Neuron (in vitro differentiated cells): Measurements from ENCODE around the gene MEIKIN.

ENCODE experiments used
- H2AFZ ChIP-seq: one replicate; pipeline ENCODE4 v1.6.1; 2013; ENCODE audit warnings: low read depth, mild to moderate bottlenecking, inconsistent platforms, low read length, moderate library complexity
- H3K27me3 ChIP-seq: one replicate; pipeline ENCODE4 v1.6.1; 2013; ENCODE audit warnings: low read length; ENCODE audit not compliant: insufficient read depth
- H3K36me3 ChIP-seq: one replicate; pipeline ENCODE4 v1.6.1; 2013; ENCODE audit warnings: low read length; ENCODE audit not compliant: insufficient read depth
- H3K4me1 ChIP-seq: one replicate; pipeline ENCODE4 v1.6.1; 2013; ENCODE audit warnings: low read length; ENCODE audit not compliant: insufficient read depth
- H3K4me3 ChIP-seq: 2 replicates; pipeline ENCODE4 v1.5.1; 2013; ENCODE audit warnings: mild to moderate bottlenecking, low read length, moderate library complexity
- H3K9me3 ChIP-seq: one replicate; pipeline ENCODE4 v1.6.1; 2013; ENCODE audit warnings: low read length

Gene MEIKIN, protein sequence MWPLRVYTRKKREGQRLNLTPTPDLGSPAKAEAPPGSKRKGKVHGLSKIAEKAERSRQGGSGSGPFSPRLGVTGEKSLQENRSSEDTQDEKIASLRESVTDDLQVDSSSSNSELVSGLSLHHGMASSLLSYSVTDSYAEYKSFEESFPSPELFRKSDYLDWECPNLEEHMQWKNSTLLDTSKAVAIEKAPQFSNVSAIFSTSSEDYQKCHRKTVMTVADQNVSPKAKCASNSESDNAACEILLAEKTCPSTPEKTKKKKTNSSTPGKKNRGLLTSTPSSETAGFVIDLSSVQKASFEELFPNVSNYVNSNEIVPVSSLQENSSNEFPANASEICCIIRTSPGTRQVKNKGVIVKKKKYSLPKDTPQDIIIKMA

DNA sequence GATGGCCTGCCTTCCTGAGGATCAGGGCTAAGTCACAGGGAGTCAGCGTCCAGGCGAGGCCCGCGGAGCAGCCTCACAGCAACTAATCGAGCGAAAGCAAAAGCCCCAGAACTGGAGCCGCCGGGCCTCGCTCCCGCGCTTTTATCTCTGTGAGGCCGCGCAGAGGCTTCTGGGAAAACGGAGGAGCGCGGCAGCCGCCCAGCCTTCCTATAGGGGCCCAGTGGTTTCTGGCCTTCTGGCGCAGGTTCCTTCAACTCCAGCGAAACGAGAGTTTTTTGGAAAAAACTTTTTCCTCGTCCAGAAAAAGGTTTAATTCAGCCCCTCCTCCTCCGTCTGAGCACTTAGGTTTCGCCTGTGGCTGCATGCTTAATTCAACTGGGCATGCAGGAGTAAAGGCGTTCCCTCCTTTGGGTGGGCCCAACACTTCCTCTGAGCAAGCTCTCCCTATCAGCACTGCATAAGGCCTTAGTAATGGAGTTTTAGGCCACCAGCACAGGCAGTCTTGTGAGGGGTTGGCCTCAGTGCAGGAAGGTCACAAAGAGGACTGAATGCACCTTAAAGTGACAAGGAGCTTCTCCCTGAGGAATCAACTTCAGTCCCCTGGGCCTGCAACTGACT, at the start of gene MEIKIN:
MEIKIN (minus strand) TSS at position 113 of the 618 bp plus-strand sequence. CDS start 158 bp downstream, outside the sequence.
- Histone ChIP-seq H3K27me3 (no peaks in the 10 kb centered on the region), H3K36me3 (no peaks in the 10 kb centered on the region), H3K4me3 (no peak within 1 kb of the TSS), H3K4me1 (no peaks in the 10 kb centered on the region), H2AFZ (no peak within 1 kb of the TSS), H3K9me3 (no peaks in the 10 kb centered on the region)

DNA sequence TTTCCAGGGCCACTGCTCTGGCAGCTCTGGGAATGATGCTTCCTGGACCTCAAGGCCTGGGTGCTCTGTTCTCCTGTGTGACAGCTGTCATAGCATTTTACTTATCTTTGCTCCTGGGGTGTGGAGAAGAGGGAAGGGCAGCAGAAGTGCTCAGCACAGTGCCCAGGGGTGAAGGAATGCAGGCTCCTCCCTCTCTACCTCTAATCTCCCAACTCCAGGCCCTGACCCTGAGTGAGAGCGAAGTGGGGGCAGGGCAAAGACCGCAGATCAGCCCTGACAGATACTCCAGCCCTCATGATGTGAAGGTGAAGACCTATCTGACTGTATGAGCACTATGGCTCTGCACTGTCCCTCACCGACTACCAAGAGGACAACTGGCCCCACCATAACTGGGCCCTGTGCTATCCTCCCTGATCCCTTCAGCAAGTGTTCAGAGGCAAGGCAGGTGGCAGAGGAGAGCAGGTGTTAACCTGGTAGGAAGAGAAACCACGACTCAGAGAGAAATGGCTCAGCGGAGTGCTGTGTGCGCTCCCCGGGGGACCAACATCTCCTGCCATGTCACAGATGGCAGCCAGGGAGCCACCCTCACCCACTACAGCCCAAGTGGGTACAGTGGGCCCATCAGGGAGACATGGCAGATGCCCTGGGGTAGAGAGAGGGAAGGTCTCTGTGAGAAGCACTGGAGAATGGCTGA, 49.2 kb upstream of the MEIKIN start:
- H3K4me3 ChIP-seq, result no peak overlapping the region
- H3K4me1 ChIP-seq, result peaks cover 6% of the 10 kb centered on the region
- no peaks in the 10 kb centered on the region for H3K36me3 ChIP-seq
- no peak overlapping the region for H2AFZ ChIP-seq
- H3K9me3 ChIP-seq, result no peaks in the 10 kb centered on the region
- H3K27me3 ChIP-seq, result peaks cover 8% of the 10 kb centered on the region

DNA sequence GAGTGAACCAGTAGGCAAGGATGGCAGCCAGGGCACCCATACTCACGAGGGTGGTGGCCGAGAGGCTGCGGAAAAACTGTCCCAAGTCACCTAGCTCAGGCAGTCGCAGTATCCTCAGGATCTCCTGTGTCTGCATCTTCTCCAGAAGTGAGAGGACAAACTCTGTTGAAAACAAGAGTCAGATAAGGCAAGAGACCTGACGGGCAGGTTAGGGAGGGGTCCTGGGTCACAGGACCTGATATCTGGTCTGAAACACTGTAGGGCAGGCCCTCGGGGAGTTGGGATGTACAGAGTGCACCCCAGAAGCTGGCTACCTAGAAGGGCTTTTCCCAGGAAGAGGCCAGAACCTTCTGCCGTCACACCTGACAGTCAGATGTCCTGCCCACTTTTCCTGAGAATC, 48.6 kb upstream of the MEIKIN start:
- H3K36me3 ChIP-seq, result no peaks in the 10 kb centered on the region
- H3K27me3 ChIP-seq, result peaks cover 8% of the 10 kb centered on the region
- peaks cover under 1% of the 10 kb centered on the region for H3K4me1 ChIP-seq
- H3K9me3 ChIP-seq, result no peaks in the 10 kb centered on the region
- no peak overlapping the region for H2AFZ ChIP-seq
- no peak overlapping the region for H3K4me3 ChIP-seq

DNA sequence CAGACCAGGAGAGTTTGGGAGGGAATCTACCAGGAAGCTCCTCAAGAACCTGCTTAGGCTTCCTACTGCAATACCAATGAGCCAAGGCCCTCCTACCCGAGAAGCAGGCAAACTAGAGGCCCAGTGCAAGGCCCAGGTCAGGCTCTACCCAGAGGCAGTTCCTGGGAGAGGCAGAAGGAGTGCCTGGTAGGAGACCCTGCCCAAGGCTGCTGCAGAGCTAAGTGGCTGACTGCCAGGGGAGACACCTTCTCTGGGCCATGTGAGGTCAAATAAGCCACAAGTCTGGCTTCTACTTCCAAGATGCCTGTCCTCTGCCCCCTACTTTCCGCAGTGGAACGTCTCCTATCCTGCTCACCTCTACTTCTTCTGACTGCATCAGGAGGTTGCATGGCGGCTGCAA, 48.2 kb upstream of the MEIKIN start:
- H3K4me1 ChIP-seq, result no peaks in the 10 kb centered on the region
- peaks cover 8% of the 10 kb centered on the region for H3K27me3 ChIP-seq
- no peaks in the 10 kb centered on the region for H3K36me3 ChIP-seq
- H3K4me3 ChIP-seq, result no peak overlapping the region
- no peak overlapping the region for H2AFZ ChIP-seq
- no peaks in the 10 kb centered on the region for H3K9me3 ChIP-seq

DNA sequence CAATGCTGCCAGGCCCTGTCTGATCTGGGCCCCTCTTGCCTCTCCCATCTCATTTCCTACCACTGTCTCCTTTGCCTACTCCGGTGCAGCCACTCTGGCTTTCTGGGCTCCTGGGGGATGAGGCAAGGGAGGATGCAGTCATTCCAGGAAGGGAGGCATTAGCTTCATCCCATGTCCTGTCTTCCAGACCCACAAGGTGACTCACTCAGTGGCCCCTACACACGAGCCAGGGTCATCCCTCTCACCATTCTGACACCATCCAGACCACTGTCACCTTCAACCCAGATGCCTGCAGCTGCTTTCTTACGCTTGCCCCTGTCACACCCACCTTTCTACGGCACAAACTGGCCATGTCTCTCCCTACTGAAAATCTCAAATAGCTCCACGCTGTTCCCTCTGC, 46.9 kb upstream of the MEIKIN start:
- H3K9me3 ChIP-seq, result no peaks in the 10 kb centered on the region

DNA sequence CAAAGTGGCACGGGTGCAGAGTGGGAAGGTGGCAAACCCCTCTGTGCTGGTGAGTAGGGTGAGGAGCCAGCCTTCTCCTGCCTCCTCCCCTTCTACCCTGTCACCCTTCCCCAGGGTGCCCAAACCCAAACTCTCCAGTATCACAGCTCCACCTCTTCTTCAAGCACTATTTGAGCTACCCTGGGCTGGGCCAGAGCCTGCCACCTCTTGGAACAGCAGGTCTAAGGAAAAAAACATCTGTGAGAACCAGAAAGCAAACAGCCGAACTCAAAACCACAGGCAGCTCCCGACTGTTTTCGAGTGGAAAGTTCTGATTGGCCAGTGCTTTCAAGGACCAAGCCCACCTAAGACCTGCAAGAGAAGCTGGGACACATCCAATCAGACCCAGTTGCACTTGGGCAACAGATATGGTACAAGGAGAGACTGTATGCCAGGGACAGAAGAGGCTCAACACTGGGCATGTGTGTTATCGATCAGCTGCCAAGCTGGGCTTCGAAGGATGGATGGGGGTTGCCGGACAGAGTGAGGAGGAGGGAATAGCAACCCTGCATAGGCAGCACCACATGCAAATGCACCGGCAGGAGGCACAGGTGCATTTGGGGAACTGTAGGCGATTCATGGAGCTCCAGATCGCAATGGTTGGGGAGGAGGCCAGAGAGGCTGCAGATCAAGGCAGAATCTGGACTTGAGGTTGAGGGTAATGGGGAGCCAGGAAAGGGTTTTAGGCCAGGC, 46.3 kb upstream of the MEIKIN start:
- Histone ChIP-seq H3K27me3 (peaks cover 8% of the 10 kb centered on the region), H3K4me1 (no peaks in the 10 kb centered on the region), H3K4me3 (no peak overlapping the region), H2AFZ (no peak overlapping the region), H3K36me3 (no peaks in the 10 kb centered on the region), H3K9me3 (no peaks in the 10 kb centered on the region)

More for the DNA sequence above, 46.9 kb upstream of the MEIKIN start:
- Histone ChIP-seq H3K27me3 (peaks cover 8% of the 10 kb centered on the region), H3K36me3 (no peaks in the 10 kb centered on the region), H2AFZ (no peak overlapping the region), H3K4me1 (no peaks in the 10 kb centered on the region), H3K4me3 (no peak overlapping the region)

DNA sequence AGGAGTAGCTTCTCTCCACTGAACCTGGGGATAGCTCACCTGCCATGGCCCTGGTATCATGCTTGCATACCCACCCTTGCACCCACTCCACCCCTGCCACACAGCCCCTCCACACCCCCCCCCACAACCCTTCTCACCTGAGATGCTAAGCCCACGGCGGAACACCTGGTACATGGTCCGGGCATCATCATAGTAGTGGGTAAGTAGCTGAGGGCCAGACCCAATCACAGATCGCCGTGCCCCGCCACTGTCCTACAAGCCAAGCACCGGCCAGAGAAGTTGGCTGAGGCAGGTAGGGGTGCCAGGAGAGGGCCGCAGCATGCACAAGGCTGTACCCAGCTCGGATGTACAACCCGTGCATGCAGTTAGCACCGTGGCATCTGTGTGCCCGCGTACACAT, 45.3 kb upstream of the MEIKIN start:
- Histone ChIP-seq H3K36me3 (no peaks in the 10 kb centered on the region), H3K27me3 (peaks cover 8% of the 10 kb centered on the region), H2AFZ (no peak overlapping the region), H3K4me1 (no peaks in the 10 kb centered on the region), H3K4me3 (no peak overlapping the region), H3K9me3 (no peaks in the 10 kb centered on the region)

DNA sequence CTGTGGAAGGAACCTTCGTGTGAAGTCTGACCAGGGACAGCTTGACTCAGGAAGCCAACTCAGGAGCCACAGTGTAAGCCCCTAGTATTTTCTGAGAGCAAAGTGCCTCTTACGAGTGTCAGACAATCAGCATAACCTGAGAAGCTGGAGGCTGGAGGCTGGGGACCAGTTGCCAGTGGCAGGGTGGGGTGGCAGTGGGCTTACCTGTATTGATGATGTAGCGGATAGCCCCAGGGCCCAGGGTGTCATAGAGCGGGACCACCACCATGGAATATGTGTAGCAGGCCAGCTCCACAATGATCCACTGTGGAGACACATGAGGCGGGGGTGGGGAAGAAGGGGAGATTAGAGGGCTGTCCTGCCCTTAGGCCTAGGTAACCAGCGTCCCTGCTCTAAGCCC, 43.1 kb upstream of the MEIKIN start:
- no peaks in the 10 kb centered on the region for H3K4me1 ChIP-seq
- no peaks in the 10 kb centered on the region for H3K9me3 ChIP-seq
- peaks cover 8% of the 10 kb centered on the region for H3K27me3 ChIP-seq
- no peak overlapping the region for H2AFZ ChIP-seq
- no peak overlapping the region for H3K4me3 ChIP-seq
- no peaks in the 10 kb centered on the region for H3K36me3 ChIP-seq

DNA sequence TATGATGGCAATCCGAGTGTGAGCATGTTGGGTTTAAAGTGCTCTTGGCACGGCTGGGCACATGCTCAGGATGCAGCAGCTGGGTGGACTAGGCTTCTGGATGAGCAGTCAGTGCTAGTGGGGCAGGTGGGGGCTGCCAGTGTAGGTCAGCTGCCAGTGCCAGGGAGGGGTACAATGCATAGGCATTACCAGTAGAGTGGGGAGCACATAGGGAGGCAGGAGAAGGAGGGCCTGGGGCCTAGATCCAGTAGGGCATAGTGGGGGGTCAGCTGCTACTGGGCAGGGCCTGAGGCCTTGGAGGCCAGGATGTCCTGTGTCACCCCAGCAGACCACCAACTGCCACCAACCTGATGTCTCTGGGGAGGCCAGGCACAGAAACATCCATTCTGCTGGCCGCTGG, 41.8 kb upstream of the MEIKIN start:
- H3K9me3 ChIP-seq, result no peaks in the 10 kb centered on the region
- H3K4me1 ChIP-seq, result no peaks in the 10 kb centered on the region
- no peaks in the 10 kb centered on the region for H3K36me3 ChIP-seq
- H3K4me3 ChIP-seq, result no peak overlapping the region
- H3K27me3 ChIP-seq, result peaks cover 3% of the 10 kb centered on the region
- no peak overlapping the region for H2AFZ ChIP-seq

DNA sequence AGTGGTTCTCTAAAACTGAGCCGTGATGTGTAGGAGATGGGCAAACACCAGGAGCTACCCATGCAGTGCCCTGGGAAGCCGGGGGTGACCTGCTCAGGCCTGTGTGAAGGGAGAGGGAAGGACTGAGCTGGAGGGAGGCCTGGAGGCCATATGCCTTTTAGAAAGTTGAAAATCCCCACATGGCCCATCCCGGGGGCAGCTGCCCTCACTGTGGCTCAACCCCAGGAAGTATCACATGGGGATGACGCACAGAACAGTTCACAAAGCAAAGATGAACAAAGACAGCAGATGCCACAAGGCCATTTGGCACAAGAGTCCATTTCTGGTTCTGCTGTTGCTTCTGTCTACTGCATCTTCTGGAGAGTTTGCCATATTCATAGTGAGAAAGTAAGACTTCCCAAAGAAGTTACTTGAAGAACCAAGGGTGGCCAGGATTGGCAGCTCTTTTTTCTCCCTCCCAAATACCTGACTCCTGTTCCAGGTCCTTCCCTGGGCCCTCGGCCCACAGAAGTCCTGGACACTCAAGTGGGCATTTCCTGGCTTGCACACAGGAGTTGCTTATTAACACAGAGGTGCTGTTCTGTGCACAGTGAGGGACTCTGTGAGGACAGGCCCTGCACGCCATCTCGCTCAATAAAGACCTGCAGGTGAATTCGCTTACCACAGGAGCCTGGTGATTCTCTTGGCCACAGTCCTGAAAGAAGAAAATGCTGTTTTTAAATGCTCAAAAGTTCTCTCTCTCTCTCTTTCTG, 40.9 kb upstream of the MEIKIN start:
- H3K4me3 ChIP-seq, result no peak overlapping the region
- no peaks in the 10 kb centered on the region for H3K4me1 ChIP-seq
- no peaks in the 10 kb centered on the region for H3K36me3 ChIP-seq
- H3K27me3 ChIP-seq, result peaks cover 3% of the 10 kb centered on the region
- H2AFZ ChIP-seq, result no peak overlapping the region
- no peaks in the 10 kb centered on the region for H3K9me3 ChIP-seq

DNA sequence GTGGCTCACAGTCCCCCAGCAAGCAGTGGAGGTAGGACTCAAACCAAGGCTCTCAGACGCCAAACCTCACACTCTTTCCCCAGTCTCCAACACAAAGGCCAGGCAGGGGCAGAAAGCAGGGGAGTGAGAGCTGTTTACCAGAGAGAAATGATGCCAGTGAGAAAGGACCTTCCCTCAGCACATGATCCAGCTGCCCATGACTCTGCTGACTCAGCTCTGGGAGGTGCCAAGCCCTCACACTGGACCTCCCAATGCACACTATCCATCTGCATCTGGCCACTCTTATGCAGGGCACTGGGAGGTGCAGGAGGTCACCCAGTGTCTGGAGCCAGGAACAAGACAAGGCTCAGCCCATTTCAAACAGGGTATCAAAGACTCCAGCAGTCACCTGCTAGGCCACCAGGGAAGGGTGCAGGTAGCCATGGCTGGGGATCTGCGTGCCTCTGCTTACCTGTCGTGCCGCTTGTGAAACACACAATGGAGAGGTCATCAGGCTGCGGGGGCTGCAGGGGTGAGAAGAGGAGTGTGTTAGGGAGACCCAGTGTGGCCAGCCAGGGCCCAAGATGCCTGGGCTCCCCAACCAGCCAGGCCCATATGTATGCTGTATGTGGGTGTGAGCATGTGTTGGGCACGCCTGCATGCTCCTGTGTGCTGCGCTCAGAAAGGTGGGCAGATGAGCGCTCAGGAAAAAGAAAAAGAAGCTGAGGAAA, 39.6 kb upstream of the MEIKIN start:
- H3K4me3 ChIP-seq, result no peak overlapping the region
- no peaks in the 10 kb centered on the region for H3K36me3 ChIP-seq
- H2AFZ ChIP-seq, result no peak overlapping the region
- H3K9me3 ChIP-seq, result no peaks in the 10 kb centered on the region
- H3K27me3 ChIP-seq, result no peaks in the 10 kb centered on the region
- H3K4me1 ChIP-seq, result no peaks in the 10 kb centered on the region

DNA sequence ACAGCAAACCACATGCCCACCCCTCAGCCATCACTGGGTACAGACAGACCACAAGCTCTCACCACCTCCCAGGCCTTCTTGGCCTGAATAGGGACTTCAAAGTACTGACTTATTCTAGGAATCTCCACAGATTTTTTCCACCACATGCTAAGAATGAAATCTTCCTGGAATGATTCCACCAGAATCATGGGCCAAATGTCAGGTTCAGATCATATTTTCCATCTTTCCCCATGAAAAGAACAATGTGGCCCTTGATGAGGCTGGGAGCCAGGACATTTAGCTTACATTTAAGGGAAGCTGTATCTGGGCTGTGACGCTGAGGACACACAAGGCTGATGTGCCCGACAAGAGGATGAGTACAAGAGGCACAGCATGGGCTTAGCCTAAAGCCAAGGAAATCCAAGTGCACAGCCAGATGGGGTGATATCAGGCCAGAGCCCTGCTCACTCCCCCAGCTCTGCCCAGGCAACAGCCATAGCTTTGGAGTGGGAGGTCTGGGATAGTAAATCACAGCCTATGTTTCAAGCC, 37.8 kb upstream of the MEIKIN start:
- no peaks in the 10 kb centered on the region for H3K4me1 ChIP-seq
- H3K36me3 ChIP-seq, result no peaks in the 10 kb centered on the region
- no peaks in the 10 kb centered on the region for H3K27me3 ChIP-seq
- no peak overlapping the region for H2AFZ ChIP-seq
- no peaks in the 10 kb centered on the region for H3K9me3 ChIP-seq
- H3K4me3 ChIP-seq, result no peak overlapping the region
